BJ (cell line): Measurements from ENCODE around the gene KLK15. TPM values are rescaled to one million over a fixed set of nuclear protein-coding genes. Genes with fewer than 3 reads are reported as not detected.

Experiments used
- CTCF ChIA-PET: fragments of 350-600 bp; formaldehyde crosslinking; extraction: SDS; loops from one replicate; lab custom pipeline; 2021; ENCODE audit warnings: antibody characterized with exemption, inconsistent platforms; lab: Yijun Ruan, JAX
- POLR2A ChIA-PET: fragments of 300-600 bp; sonication (Branson Sonifier 250); formaldehyde crosslinking; extraction: SDS; loops from one replicate; lab custom pipeline; 2021; ENCODE audit warnings: antibody characterized with exemption; lab: Charles Lee
- DNase-seq: peaks from one replicate; pipeline ENCODE4 v3.0.0-alpha.2; 2011; ENCODE audit warnings: low read depth
- H3K27me3 ChIP-seq: 2 replicates; pipeline ENCODE4 v1.6.0; 2011; ENCODE audit warnings: low read length; ENCODE audit not compliant: control insufficient read depth, insufficient read depth
- H3K36me3 ChIP-seq: 2 replicates; pipeline ENCODE4 v1.5.1; 2011; ENCODE audit warnings: low read length; ENCODE audit not compliant: control insufficient read depth, insufficient read depth
- H3K4me3 ChIP-seq: 2 replicates; pipeline ENCODE4 v1.5.1; 2011; ENCODE audit warnings: low read depth, mild to moderate bottlenecking, control low read depth, low read length
- polyA plus RNA-seq: library from polyadenylated mRNA; depleted of rRNA; stranded (reverse); fragments of >200 nt; gene quantifications from 2 replicates; pipeline ENCODE4 v1.2.3, GENCODE V29; 2011
- TF ChIP-seq, protein P1 (sequence below): IDR thresholded peaks from 2 replicates; pipeline ENCODE4 v1.5.1; 2011; ENCODE audit warnings: low read depth, mild to moderate bottlenecking, control low read depth, inconsistent platforms, low read length, moderate library complexity; ENCODE audit not compliant: insufficient read depth

Gene KLK15
- polyA plus RNA-seq, 1 experiment: not detected

GRCh38 chr19:50796128-50796633 lies 37.2 kb downstream of the KLK15 start:
- ChIA-PET CTCF (interaction anchor here (0.8 to 1.5 kb wide), 4 partner anchors 8 to 14 kb away, joined by 3 to 5 read pairs (median 3); no protein-coding TSS in a partner anchor), POLR2A (no interaction called here)
- Histone ChIP-seq H3K27me3 (no peaks in the 10 kb centered on the region), H3K36me3 (peaks cover 19% of the 10 kb centered on the region), H3K4me3 (no peak overlapping the region)
- DNase-seq: no peak
- TF ChIP-seq, protein P1, sequence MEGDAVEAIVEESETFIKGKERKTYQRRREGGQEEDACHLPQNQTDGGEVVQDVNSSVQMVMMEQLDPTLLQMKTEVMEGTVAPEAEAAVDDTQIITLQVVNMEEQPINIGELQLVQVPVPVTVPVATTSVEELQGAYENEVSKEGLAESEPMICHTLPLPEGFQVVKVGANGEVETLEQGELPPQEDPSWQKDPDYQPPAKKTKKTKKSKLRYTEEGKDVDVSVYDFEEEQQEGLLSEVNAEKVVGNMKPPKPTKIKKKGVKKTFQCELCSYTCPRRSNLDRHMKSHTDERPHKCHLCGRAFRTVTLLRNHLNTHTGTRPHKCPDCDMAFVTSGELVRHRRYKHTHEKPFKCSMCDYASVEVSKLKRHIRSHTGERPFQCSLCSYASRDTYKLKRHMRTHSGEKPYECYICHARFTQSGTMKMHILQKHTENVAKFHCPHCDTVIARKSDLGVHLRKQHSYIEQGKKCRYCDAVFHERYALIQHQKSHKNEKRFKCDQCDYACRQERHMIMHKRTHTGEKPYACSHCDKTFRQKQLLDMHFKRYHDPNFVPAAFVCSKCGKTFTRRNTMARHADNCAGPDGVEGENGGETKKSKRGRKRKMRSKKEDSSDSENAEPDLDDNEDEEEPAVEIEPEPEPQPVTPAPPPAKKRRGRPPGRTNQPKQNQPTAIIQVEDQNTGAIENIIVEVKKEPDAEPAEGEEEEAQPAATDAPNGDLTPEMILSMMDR: no peak

DNA sequence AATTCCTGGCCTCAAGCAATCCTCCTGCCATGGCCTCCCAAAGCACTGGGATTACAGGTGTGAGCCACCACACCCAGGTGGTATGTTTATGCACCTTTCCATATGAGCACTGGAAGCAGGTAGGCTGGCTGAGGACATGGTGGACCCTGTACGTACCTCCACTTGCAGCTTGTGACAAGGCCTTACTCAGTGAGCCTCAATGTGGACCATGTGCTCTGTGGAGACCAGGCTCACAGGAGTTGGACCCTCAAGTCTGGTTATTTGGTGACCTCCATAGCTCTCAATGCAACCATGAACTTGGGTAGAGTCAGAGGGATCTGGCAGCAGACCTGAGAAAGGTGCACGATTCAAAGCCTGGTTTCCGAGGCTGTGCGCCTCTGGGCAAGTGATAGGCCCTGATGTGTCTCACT lies 37.7 kb downstream of the KLK15 start:
- TF ChIP-seq, protein P1: no peak
- Histone ChIP-seq H3K27me3 (no peaks in the 10 kb centered on the region), H3K4me3 (no peak overlapping the region), H3K36me3 (peaks cover 18% of the 10 kb centered on the region)
- DNase-seq: no peak
- POLR2A ChIA-PET: no interaction called here
- CTCF ChIA-PET: interaction anchor here (0.8 to 1.5 kb wide), 4 partner anchors 11 to 126 kb away, joined by 3 to 5 read pairs (median 3); no protein-coding TSS in a partner anchor

DNA sequence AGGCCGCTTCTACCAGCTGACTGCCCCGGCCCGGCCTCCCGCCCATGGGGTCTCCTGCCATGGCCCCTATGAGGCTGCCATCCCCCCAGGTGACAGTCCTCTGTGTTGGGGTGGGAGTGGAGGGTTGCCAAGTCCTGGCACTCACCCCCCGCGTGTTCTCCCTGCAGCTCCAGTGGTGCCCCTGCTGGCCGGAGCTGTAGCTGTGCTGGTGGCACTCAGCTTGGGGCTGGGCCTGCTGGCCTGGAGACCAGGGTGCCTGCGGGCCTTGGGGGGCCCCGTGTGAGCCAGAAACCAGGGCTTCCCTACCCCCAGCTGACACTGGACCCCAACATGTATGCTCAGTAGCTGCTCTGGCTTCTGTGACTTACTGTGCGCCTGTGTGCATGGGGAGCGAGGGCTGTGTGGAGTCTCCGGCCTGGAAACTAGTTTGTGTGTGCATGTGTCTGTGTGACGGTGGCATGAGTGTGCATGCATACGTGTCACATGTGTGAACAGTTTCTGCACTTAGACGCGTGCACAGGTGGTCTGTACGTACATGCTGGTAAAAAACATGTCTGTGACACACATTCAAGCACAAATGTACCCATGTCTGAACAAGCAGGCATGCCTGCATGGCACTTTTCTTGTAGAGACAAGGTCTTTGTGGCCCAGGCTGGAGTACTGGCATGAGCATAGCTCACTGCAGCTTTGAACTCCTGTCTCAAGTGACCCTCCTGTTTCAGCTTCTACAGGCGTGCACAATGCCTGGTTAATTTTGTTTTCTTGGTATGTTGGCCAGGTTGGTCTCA lies 38.3 kb downstream of the KLK15 start:
- H3K4me3 ChIP-seq: no peak overlapping the region
- TF ChIP-seq, protein P1: peak; percentile 26; the same call in 1 of the 2 replicates
- H3K36me3 ChIP-seq: peaks cover 18% of the 10 kb centered on the region
- ChIA-PET POLR2A (no interaction called here), CTCF (interaction anchor here (0.6 to 3.6 kb wide), 4 partner anchors 11 to 233 kb away, joined by 3 to 17 read pairs (median 3); no protein-coding TSS in a partner anchor)
- DNase-seq: no peak
- no peaks in the 10 kb centered on the region for H3K27me3 ChIP-seq

DNA sequence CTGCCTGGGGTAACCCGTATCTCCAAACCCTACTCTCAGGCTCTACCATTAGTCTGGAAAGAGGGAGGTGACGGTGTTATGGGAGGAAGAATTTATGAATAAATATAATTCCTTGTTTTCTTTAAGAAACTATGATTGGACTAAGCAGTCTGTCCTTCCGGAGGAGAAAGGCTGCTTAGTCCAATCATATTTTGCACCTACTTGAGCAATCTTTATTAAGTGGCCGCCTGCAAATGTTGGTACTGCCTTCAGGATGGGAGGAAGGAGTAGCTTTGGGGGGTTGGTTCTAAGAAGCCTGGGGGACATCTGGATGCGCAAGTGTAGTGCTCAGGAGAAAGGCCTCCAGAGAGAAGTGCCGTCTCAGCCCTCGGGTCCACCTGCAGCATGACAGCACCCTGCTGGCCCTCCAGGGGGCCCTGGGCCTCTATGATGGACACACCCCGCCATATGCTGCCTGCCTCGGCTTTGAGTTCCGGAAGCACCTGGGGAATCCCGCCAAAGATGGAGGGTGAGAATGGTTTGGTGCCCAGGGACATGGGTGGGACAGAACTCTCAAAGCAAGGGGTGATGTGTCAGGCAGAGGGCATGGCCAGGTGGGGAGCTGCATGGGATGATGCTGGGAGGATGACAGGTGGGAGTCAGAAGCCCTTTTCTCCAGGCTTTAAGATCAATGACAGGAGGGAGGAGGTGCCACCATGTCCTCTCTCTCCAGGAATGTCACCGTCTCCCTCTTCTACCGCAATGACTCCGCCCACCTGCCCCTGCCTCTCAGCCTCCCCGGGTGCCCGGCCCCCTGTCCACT lies 39.1 kb downstream of the KLK15 start:
- H3K4me3 ChIP-seq: no peak overlapping the region
- CTCF ChIA-PET: interaction anchor here (0.6 to 3.6 kb wide), 4 partner anchors 11 to 257 kb away, joined by 3 to 17 read pairs (median 4); no protein-coding TSS in a partner anchor
- no peaks in the 10 kb centered on the region for H3K27me3 ChIP-seq
- H3K36me3 ChIP-seq: peaks cover 14% of the 10 kb centered on the region
- TF ChIP-seq, protein P1: no peak
- DNase-seq: no peak
- POLR2A ChIA-PET: no interaction called here
